ENCODE data around the gene KCNIP1.

DNA sequence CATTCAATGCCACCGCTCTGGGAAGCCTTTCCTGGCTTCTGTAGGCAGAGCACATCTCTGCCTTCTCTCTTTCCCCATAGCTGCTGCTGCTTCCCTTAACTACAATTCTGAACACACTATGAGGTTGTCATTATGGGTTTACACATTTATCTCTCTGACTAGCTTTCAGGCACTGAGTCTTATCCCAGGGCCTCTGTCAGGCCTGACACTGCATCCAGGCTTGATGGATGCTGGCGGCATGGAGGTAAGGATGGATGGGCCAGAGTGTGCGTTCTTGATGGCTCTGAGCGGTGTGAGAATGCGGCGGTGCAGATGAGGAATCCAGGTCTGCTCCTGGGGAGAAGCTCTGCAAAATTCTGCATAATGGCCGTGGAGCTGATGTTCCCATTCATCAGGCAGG, 6.3 kb downstream of the KCNIP1 start:
- TF ChIP-seq, protein P1, sequence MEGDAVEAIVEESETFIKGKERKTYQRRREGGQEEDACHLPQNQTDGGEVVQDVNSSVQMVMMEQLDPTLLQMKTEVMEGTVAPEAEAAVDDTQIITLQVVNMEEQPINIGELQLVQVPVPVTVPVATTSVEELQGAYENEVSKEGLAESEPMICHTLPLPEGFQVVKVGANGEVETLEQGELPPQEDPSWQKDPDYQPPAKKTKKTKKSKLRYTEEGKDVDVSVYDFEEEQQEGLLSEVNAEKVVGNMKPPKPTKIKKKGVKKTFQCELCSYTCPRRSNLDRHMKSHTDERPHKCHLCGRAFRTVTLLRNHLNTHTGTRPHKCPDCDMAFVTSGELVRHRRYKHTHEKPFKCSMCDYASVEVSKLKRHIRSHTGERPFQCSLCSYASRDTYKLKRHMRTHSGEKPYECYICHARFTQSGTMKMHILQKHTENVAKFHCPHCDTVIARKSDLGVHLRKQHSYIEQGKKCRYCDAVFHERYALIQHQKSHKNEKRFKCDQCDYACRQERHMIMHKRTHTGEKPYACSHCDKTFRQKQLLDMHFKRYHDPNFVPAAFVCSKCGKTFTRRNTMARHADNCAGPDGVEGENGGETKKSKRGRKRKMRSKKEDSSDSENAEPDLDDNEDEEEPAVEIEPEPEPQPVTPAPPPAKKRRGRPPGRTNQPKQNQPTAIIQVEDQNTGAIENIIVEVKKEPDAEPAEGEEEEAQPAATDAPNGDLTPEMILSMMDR (IDR thresholded peaks at IDR 0.05), result no peak
- TF ChIP-seq POLR2A (IDR thresholded peaks at IDR 0.05), result no peak
- no peak for TF ChIP-seq EP300 (IDR thresholded peaks at IDR 0.05)

Data from tibial nerve (tissue), 4 donors.